Body of pancreas (tissue), 4 donors: ENCODE results near the gene GNAS-AS1. TPM values are rescaled to one million over a fixed set of nuclear protein-coding genes. Genes with fewer than 3 reads are reported as not detected.

ENCODE experiments used
- ATAC-seq: fragments of 150-250 bp; one replicate; pipeline ENCODE4 v1.9.1; 2016
- DNase-seq, 4 donors: peaks; one replicate each; pipeline ENCODE4 v3.0.0-alpha.2; 2019
- H3K27ac ChIP-seq, 4 donors: fragments of 200-600 bp; sonication (generic); 1 replicate in 3 of 4; 2 replicates in 1 of 4; pipeline versions ENCODE4 v1.5.1 to v1.6.1; 2016 to 2019; ENCODE audit warnings: mild to moderate bottlenecking in 1 of 4, mixed read lengths in 1 of 4, moderate library complexity in 1 of 4
- H3K27me3 ChIP-seq, 2 donors: fragments of 200-600 bp; sonication (generic); one replicate each; pipeline ENCODE4 v1.6.0; 2016; ENCODE audit warnings: mild to moderate bottlenecking in 1 of 2
- H3K36me3 ChIP-seq, 2 donors: fragments of 200-600 bp; sonication (generic); replicated peaks in 1 of 2; 2 replicates each; pipeline ENCODE4 v1.5.1; 2016; ENCODE audit warnings: low read depth in 2 of 2; ENCODE audit not compliant: insufficient read depth in 1 of 2
- H3K4me1 ChIP-seq: fragments of 200-600 bp; sonication (generic); one replicate; pipeline ENCODE4 v1.6.0; 2016
- H3K4me3 ChIP-seq, 2 donors: fragments of 200-600 bp; sonication (generic); 1 replicate in 1 of 2; 2 replicates in 1 of 2; pipeline ENCODE4 v1.5.1; 2016 to 2019
- H3K9me3 ChIP-seq, 3 donors: fragments of 200-600 bp; sonication (generic); 1 replicate in 2 of 3; 2 replicates in 1 of 3; pipeline ENCODE4 v1.5.1; 2016
- CTCF ChIP-seq, 7 experiments: fragments of 450-650 bp in 4 of 7; fragments of 200-600 bp in 3 of 7; sonication (generic) in 3 of 7; IDR thresholded peaks; one replicate each; pipeline ENCODE4 v1.5.1; 2016 to 2019; ENCODE audit warnings: antibody characterized with exemption in 7 of 7
- POLR2A ChIP-seq, 3 donors: fragments of 450-650 bp; IDR thresholded peaks; one replicate each; pipeline ENCODE4 v1.6.1; 2016; ENCODE audit warnings: antibody characterized with exemption in 3 of 3, mild to moderate bottlenecking in 2 of 3
- WGBS, 2 donors: methylation state at CpG; one replicate each; pipeline ENCODE4 v1.1.5; 2017; 5-methylcytosine and 5-hydroxymethylcytosine counted together
- intact Hi-C: fragments of 100-400 bp; cut with DNase I; formaldehyde crosslinking; loops from one replicate; pipeline ENCODE4 v1.15.1; 2023
- total RNA-seq, 2 donors: library from RNA; depleted of rRNA; stranded (reverse); fragments of >200 nt; gene quantifications; one replicate each; pipeline ENCODE4 v1.1.0, GENCODE V29; 2016

GNAS-AS1 gene
- total RNA-seq, 2 donors from 2014 or later = 1.0 to 3.0 TPM

DNA sequence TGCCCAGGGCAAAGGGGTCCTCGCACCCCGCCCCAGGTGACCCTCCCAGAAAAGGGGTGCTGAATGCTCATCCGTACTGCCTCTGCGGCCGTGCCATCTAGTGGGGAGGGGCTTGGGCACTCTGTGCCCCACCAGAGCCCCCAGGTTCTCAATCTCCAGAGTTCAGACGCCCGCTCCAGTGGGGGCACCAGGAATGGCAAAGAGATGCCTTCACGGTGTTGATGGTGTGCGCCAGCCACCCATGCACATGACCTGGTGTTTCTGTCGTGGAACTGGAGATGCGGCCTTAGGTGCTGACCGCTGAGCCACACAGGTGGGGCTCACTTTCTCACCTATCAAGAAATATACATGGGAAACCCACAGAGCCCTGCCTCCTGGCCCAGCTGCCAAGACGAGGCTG lies 30.8 kb downstream of the GNAS-AS1 start:
- DNase-seq (no peak), ATAC-seq (no peak)
- no peaks in the 10 kb centered on the region for H3K9me3 ChIP-seq
- no peak for TF ChIP-seq CTCF (IDR thresholded peaks at IDR 0.05)
- no peak for TF ChIP-seq POLR2A (IDR thresholded peaks at IDR 0.05)
- no peak overlapping the region for H3K27ac ChIP-seq
- intact Hi-C loops = no loop called here
- H3K27me3 ChIP-seq = no peaks in the 10 kb centered on the region
- no peaks in the 10 kb centered on the region for H3K36me3 ChIP-seq
- no peaks in the 10 kb centered on the region for H3K4me1 ChIP-seq
- no peak overlapping the region for H3K4me3 ChIP-seq
- WGBS, 2 donors = 88 to 91% methylated on average over 8 to 13 of the region's 13 CpGs

- Histone ChIP-seq H3K4me3 (no peak overlapping the region), H3K4me1 (no peaks in the 10 kb centered on the region), H3K36me3 (no peaks in the 10 kb centered on the region), H3K27ac (no peak overlapping the region), H3K9me3 (no peaks in the 10 kb centered on the region), H3K27me3 (no peaks in the 10 kb centered on the region)
- no peak for ATAC-seq
- WGBS, 2 donors = 72 to 79% methylated on average over 8 of the region's 8 CpGs
- no peak for DNase-seq
- no peak for TF ChIP-seq POLR2A (IDR thresholded peaks at IDR 0.05)
- no peak for TF ChIP-seq CTCF (IDR thresholded peaks at IDR 0.05)
- intact Hi-C loops = no loop called here
Observed at GRCh38 chr20:58818586-58819285, 32.0 kb downstream of the GNAS-AS1 start.

DNA sequence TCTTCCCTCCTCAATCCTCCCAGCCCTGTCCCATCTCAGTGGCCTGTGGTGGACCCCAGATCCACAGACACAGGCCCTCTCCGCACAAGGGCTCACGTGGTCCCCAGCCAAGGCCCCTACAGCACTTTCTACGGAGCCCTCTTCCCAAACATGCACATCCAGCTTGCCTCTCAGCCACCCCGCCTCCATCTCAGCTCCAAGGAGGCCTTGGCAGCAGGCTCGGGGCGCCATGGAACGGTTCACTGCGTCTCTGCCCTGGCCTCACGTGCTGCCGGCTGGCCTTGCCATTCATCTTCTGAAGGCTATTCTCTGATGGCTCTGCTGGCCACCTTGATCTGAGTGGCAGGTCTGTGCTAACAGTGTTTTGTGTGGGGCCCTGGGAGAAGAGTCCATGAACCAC lies 33.0 kb downstream of the GNAS-AS1 start:
- intact Hi-C loops = no loop called here
- Histone ChIP-seq H3K4me1 (no peaks in the 10 kb centered on the region), H3K27me3 (no peaks in the 10 kb centered on the region), H3K27ac (no peak overlapping the region), H3K36me3 (no peaks in the 10 kb centered on the region), H3K4me3 (no peak overlapping the region), H3K9me3 (no peaks in the 10 kb centered on the region)
- TF ChIP-seq POLR2A (IDR thresholded peaks at IDR 0.05) (no peak), CTCF (IDR thresholded peaks at IDR 0.05) (no peak)
- WGBS, 2 donors = 80 to 90% methylated on average over 10 of the region's 10 CpGs
- DNase-seq (no peak), ATAC-seq (no peak)

DNA sequence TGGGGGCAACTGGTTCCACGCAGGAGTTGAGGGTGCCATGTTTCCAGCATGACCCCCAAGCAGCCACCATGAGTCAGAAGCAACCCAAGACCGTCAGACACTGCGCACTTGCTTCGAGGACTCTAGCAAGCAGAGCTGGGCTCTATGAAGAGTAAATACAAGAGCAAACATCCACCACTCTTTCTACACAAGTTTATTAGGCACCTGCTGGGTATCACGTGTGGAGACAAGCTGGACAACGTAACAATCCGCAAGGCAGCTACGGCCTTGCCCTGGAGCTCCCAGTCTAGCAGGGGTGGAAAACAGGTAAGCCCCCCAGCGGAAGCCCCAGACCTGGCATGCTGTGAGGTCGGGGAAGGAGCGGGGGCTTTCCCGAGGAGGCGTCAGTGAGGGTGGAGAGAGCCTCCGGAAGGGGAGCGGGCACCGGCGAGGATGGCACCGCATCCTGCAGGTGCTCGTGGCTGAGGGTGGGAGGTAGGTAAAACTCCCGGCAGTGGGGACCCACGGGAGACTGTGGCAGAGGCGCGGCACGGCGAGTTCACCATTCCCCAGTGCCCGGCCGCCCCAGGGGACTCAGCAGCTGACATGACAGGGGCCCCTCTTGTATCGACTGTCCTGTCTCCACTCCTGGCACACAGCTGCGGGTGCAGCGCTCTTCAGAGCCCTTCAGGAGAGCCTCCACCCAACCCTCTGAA lies 33.6 kb downstream of the GNAS-AS1 start:
- intact Hi-C loops = no loop called here
- Histone ChIP-seq H3K27me3 (no peaks in the 10 kb centered on the region), H3K27ac (no peak overlapping the region), H3K4me3 (no peak overlapping the region), H3K4me1 (no peaks in the 10 kb centered on the region), H3K36me3 (no peaks in the 10 kb centered on the region), H3K9me3 (no peaks in the 10 kb centered on the region)
- no peak for DNase-seq
- ATAC-seq = no peak
- 82 to 92% methylated on average over 21 to 26 of the region's 30 CpGs for WGBS, 2 donors
- TF ChIP-seq POLR2A (IDR thresholded peaks at IDR 0.05) (no peak), CTCF (IDR thresholded peaks at IDR 0.05) (no peak)
